ENCODE results near the gene MACF1.

The MACF1 gene

DNA sequence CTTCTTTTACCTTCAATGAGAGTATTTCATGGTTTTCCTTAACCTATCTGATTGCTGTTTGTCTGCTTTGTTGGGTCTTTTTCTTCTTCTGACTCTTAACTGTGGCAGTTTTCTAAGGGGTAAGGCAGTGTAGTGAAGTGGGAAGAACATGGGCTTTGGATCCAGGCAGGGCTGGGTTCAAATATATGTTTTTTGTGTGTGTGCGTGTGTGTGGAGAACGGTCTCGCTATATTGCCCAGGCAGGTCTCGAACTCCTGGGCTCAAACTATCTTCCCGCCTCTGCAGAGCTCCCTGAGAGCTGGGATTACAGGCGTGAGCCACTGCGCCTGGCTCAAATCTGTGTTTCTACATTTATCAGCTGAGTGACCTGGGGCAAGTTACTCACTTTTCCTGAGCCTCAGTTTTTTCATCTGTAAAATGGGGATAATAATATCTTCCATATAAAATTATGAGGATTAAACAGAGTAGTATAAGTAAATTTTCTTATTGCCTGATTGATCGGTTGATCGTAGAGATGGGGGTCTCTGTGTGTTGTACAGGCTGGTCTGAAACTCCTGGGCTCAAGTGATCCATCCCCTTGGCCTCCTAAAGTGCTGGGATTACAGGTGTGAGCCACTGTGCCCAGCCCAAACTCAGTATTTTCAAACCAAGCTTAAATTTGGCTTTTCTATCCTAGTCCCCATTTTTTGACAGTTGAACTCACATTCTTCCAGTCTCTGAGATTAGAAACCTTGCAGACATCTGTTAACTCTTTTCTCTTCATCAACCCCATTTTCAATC lies 36.0 kb upstream of the MACF1 start:
- no peaks in the 10 kb centered on the region for H3K27me3 Mint-ChIP-seq (ENCODE audit: low read depth)
- H3K36me3 Mint-ChIP-seq (ENCODE audit: low read depth): no peaks in the 10 kb centered on the region
- H3K9me3 Mint-ChIP-seq: no peaks in the 10 kb centered on the region
- TF ChIP-seq, protein P1, sequence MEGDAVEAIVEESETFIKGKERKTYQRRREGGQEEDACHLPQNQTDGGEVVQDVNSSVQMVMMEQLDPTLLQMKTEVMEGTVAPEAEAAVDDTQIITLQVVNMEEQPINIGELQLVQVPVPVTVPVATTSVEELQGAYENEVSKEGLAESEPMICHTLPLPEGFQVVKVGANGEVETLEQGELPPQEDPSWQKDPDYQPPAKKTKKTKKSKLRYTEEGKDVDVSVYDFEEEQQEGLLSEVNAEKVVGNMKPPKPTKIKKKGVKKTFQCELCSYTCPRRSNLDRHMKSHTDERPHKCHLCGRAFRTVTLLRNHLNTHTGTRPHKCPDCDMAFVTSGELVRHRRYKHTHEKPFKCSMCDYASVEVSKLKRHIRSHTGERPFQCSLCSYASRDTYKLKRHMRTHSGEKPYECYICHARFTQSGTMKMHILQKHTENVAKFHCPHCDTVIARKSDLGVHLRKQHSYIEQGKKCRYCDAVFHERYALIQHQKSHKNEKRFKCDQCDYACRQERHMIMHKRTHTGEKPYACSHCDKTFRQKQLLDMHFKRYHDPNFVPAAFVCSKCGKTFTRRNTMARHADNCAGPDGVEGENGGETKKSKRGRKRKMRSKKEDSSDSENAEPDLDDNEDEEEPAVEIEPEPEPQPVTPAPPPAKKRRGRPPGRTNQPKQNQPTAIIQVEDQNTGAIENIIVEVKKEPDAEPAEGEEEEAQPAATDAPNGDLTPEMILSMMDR (IDR thresholded peaks at IDR 0.05; ENCODE audit: unreplicated experiment in 3 of 3): no peak
- H3K4me3 Mint-ChIP-seq: no peak overlapping the region
- peak overlapping the region; percentile 67 to 89 (median 80) for H3K27ac Mint-ChIP-seq
- peaks cover 73% of the 10 kb centered on the region for H3K4me1 Mint-ChIP-seq

DNA sequence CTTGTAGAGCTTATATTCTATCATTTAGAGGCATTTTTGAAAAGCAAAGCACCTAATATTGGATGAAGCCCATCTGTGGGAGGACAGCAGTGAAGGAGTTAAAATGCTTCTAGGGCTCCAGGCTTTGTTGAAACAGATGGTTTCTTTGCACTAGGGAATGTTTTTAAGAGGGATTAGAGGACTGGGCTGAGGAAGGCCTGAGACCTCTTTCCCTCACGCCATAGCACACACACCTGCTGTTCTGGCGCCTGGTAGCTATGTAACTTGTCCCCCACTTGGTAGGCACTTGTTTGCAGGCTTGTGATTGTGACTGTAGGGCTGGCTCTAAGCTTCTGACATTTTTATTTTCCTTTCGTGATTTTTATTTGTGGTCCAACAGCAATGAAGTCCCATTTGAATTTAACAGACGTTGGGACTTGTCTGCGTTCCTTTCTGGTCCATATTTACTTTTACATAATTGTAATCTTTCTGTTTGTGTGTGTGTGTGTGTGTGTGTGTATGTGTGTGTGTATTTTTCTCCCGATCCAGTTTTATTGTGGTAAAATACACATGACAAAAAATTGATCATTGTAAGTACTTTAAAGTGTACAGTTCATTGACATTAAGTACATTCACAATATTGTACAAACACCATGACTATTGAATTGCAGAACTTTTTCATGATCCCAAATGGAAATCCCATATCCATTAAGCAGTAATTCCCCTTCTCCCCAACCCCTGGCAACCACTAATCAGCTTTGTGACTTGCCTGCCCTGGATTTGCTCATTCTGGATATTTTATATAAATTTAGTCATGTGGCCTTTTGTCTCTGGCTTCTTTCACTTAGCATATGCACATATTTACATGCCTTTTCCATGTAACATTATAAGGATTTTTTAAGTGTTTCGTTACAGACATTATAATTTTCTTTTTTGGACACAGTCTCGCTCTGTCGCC lies 33.5 kb upstream of the MACF1 start:
- Mint-ChIP-seq H3K9me3 (no peaks in the 10 kb centered on the region), H3K27me3 (ENCODE audit: low read depth) (no peaks in the 10 kb centered on the region), H3K36me3 (ENCODE audit: low read depth) (no peaks in the 10 kb centered on the region), H3K4me1 (peaks cover 71% of the 10 kb centered on the region), H3K27ac (peak overlapping the region; percentile 89 to 91 (median 91)), H3K4me3 (peak overlapping the region; percentile 19 to 69 (median 27))
- TF ChIP-seq, protein P1 (IDR thresholded peaks at IDR 0.05; ENCODE audit: unreplicated experiment in 3 of 3): no peak

DNA sequence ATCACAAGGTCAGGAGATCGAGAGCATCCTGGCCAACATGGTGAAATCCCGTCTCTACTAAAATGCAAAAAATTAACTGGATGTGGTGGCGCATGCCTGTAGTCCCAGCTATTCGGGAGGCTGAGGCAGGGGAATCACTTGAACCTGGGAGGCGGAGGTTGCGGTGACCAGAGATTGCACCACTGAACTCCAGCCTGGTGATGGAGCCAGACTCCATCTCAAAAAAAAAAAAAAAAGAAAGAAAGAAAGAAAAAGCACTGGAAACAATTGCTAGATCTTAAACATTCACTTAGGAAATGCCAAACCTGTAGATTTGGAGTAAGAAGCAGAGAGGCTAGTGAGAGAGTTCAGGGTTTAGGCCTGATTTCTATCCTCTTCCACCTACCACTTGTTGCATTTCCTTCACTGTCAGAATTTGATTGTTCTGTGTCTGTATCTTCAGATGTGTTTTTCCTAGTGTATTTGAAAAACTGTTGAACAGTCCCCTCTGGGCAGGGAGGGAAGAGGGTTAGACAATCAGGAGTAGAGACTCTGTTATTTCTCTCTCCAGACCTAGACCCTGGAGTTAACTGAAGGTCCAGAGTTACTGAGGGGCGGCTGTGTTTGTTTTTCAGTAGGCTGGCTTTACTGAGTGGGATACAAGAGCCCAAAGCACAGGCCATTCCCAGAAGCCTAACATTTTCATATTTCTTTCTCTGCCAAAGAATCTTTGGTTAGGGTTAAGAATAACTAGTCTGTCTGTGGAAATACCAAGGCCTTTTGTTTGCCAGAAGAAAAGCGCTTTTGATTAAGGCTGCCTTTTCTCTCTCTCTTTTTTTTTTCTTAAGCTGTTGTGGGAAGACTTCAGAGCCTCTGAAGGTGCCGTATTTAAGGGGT lies 31.1 kb upstream of the MACF1 start:
- Mint-ChIP-seq H3K27ac (peak overlapping the region; percentile 72 to 91 (median 89)), H3K27me3 (ENCODE audit: low read depth) (no peaks in the 10 kb centered on the region), H3K4me3 (peak overlapping the region in 2 of 3 experiments; percentile 21 to 54), H3K36me3 (ENCODE audit: low read depth) (no peaks in the 10 kb centered on the region), H3K9me3 (no peaks in the 10 kb centered on the region), H3K4me1 (peaks cover 83% of the 10 kb centered on the region)
- TF ChIP-seq, protein P1 (IDR thresholded peaks at IDR 0.05; ENCODE audit: unreplicated experiment in 3 of 3): no peak

DNA sequence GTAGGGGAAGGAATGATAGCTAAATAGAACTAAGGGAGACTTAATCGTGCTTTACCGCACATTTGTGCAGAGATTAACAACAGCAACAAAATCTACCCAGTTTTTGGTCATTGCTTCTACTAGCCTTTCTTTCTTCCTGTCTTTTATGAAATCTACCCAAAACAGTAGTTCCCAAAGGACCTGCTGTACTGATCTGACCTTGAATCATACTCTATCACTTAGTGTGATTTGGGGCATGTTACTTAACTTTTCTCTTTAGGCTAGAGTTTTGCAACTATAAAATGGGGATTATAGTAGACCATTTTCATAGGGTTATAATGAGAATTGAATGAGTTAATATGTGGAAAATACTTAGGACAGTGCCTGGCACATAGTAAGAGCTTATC lies 30.5 kb upstream of the MACF1 start:
- TF ChIP-seq, protein P1 (IDR thresholded peaks at IDR 0.05; ENCODE audit: unreplicated experiment in 3 of 3): no peak
- Mint-ChIP-seq H3K27ac (peak overlapping the region; percentile 72 to 91 (median 89)), H3K9me3 (no peaks in the 10 kb centered on the region), H3K27me3 (ENCODE audit: low read depth) (no peaks in the 10 kb centered on the region), H3K36me3 (ENCODE audit: low read depth) (no peaks in the 10 kb centered on the region), H3K4me1 (peaks cover 85% of the 10 kb centered on the region), H3K4me3 (peak overlapping the region in 1 of 3 experiments; percentile 15)

DNA sequence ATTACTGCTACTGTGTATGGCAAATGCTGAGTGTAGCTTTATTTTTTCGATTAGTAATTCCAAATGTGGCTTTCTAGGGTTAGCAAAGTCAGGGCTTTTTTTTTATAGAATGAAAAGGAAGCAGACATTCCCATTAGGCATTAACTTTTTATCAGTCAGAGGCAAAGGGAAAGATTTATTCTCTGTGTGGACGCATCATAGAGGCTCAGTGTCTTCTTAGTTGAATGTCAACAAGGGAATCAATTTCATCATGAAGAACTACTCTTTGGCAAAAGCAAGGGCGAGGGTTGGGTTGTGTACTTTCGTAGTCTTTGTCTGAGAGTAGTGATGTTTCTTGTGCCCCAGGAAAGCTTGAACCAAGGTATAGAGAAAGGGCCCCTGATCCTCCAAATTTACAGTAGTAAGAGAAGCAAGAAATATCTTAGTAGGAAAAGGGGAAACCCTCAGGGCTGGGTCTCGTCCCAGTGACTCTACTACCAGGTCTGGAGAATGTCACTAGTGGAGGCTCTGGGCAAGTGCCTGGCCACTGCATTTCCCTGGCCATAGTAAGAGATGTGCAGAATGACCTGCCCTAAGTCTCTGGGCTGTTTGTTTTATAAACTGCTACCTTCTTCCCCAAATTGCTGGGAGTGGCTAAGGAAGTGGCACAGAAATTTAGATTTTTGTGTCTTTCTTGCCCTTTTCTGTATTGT lies 30.0 kb upstream of the MACF1 start:
- H3K27ac Mint-ChIP-seq: peak overlapping the region; percentile 72 to 91 (median 89)
- TF ChIP-seq, protein P1 (IDR thresholded peaks at IDR 0.05; ENCODE audit: unreplicated experiment in 3 of 3): no peak
- no peaks in the 10 kb centered on the region for H3K27me3 Mint-ChIP-seq (ENCODE audit: low read depth)

More for the DNA sequence above, 30.0 kb upstream of the MACF1 start:
- Mint-ChIP-seq H3K4me1 (peaks cover 88% of the 10 kb centered on the region), H3K9me3 (no peaks in the 10 kb centered on the region), H3K36me3 (ENCODE audit: low read depth) (no peaks in the 10 kb centered on the region), H3K4me3 (peak overlapping the region in 1 of 3 experiments; percentile 15)
